ENCODE results near the gene C4orf50. TPM values are rescaled to one million over a fixed set of nuclear protein-coding genes. Genes with fewer than 3 reads are reported as not detected.

C4orf50 gene
- total and polyA plus RNA-seq, 2 of the 4 experiments (the other 2 are of a cell fraction): not detected

DNA sequence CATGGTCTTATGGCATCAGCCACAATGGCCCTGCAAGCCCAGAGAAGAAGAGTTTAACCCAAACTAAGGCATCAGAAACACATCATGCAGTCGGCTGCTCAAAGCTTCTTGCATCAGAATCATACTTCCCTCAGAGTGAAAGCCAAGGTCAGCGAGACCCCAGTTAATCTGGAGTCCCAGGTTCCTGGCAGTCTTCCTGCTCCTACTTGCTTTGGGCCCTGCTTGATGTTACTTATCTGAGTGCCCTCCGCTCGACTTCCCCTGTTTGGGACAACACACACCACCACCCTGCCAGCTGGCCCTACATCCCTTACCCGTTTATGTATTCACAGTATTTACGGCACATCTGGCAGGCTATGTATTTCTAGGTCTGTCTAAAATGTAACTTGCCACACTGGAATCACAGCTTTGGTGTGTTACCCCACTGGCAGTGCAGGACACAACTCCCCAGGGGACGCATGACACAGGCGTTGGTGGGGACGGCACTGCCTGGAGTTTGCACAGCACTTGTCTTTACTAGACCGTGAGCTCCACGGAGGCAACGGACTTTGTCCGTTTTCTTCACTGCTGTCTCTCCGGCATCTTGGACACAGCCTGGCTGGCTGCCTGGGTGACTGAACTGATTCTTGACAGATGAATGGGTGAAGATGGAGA is 148.1 kb downstream of the C4orf50 start:
- no peaks in the 10 kb centered on the region for H3K9me3 ChIP-seq (ENCODE audit: control insufficient read depth, insufficient read depth, low read length)
- H3K4ac ChIP-seq (ENCODE audit: low read depth, low read length): no peak overlapping the region
- no peaks in the 10 kb centered on the region; the same call in 1 of the 2 replicates for H3K4me1 ChIP-seq (ENCODE audit: control insufficient read depth, insufficient read depth, low read length)
- ChIA-PET CTCF (interaction anchor here (0.5 kb wide), 1 partner anchor 24 kb away, joined by 3 read pairs; no protein-coding TSS in a partner anchor), POLR2A (ENCODE audit: unreplicated experiment) (no interaction called here)
- in situ Hi-C loops (cut with MboI; ENCODE audit: low sequenced_read_pairs) (no loop called here), intact Hi-C loops (cut with micrococcal nuclease) (no loop called here), dilution Hi-C loops (cut with HindIII; ENCODE audit: low sequenced_read_pairs, unreplicated experiment) (no loop called here)
- H2BK20ac ChIP-seq (ENCODE audit: low read depth, low read length): no peak overlapping the region
- no peaks in the 10 kb centered on the region for H3K9me1 ChIP-seq (ENCODE audit: insufficient read depth, low read length)
- no peaks in the 10 kb centered on the region; the same call in 1 of the 2 replicates for H4K20me1 ChIP-seq (ENCODE audit: insufficient read depth, low read length)
- ATAC-seq (ENCODE audit: low read depth) (no peak), DNase-seq (no peak)
- no peak overlapping the region for H4K8ac ChIP-seq (ENCODE audit: low read depth in 2 of 2, low read length in 2 of 2)
- no peak overlapping the region for H2AK9ac ChIP-seq (replicated peaks; ENCODE audit: low read depth, low read length, poor library complexity)
- H3K79me1 ChIP-seq (ENCODE audit: low read depth in 1 of 2, low read length in 2 of 2): no peaks in the 10 kb centered on the region
- H3K36me3 ChIP-seq (ENCODE audit: control insufficient read depth, insufficient read depth, low read length): no peaks in the 10 kb centered on the region
- no peak overlapping the region for H3K4me3 ChIP-seq (ENCODE audit: insufficient read depth, low read depth, low read length)
- H3K14ac ChIP-seq (replicated peaks; ENCODE audit: low read depth, low read length): no peak overlapping the region
- WGBS, 2 experiments (ENCODE audit: extremely low coverage in 2 of 2, insufficient read length in 1 of 2): 56% methylated on average over 4 of the region's 14 CpGs; no CpG with 5 or more reads in 1 of the 2 experiments
- no peak overlapping the region for H4K91ac ChIP-seq (ENCODE audit: insufficient read depth, low read depth, low read length)
- TF ChIP-seq POLR2A (IDR thresholded peaks at IDR 0.05; ENCODE audit: low read depth, low read length) (no peak), RFX5 (IDR thresholded peaks at IDR 0.05; ENCODE audit: low read depth, low read length) (no peak), MXI1 (IDR thresholded peaks at IDR 0.05; ENCODE audit: borderline replicate concordance, low read depth, low read length) (no peak), FOS (IDR thresholded peaks at IDR 0.05; ENCODE audit: low read depth, low read length) (no peak), BHLHE40 (IDR thresholded peaks at IDR 0.05; ENCODE audit: low read depth, low read length) (no peak)
- H3K27ac ChIP-seq (ENCODE audit: insufficient read depth, low read length): no peak overlapping the region
- no peak overlapping the region for H3K56ac ChIP-seq (ENCODE audit: extremely low read depth, insufficient read depth, low read length)
- H3K23ac ChIP-seq (ENCODE audit: low read depth, low read length): no peak overlapping the region
- no peak overlapping the region for H3K4me2 ChIP-seq (ENCODE audit: low read depth, low read length)
- no peak overlapping the region for H2BK15ac ChIP-seq (ENCODE audit: low read depth, low read length)
- no peak overlapping the region for H4K5ac ChIP-seq (ENCODE audit: low read depth, low read length)
- H3K18ac ChIP-seq (ENCODE audit: low read depth, low read length): no peak overlapping the region
- no peak overlapping the region for H2AK5ac ChIP-seq (ENCODE audit: low read depth, low read length)
- no peak overlapping the region for H2BK5ac ChIP-seq (ENCODE audit: low read depth, low read length, poor library complexity, severe bottlenecking)
- BruUV-seq (replicated peaks): no TSS peak
- no peak overlapping the region for H2BK120ac ChIP-seq (ENCODE audit: low read depth, low read length)
- H3K27me3 ChIP-seq (ENCODE audit: control insufficient read depth, insufficient read depth, low read length): no peaks in the 10 kb centered on the region; the same call in 1 of the 2 replicates
- H2AFZ ChIP-seq (replicated peaks; ENCODE audit: low read length, poor library complexity): no peak overlapping the region
- H3K9ac ChIP-seq (ENCODE audit: low read depth, low read length): no peak overlapping the region

Measured in IMR-90 (cell line).